WTC11 (cell line): Measurements from ENCODE around the gene CNTNAP2.

Experiments used
- ESRRA ChIP-seq: sonication (generic); formaldehyde crosslinking; IDR thresholded peaks from 2 replicates; pipeline ENCODE4 v1.8.1; 2022; ENCODE audit warnings: mild to moderate bottlenecking, missing genetic modification reagents, borderline replicate concordance
- ETV6 ChIP-seq: sonication (generic); formaldehyde crosslinking; IDR thresholded peaks from 2 replicates; pipeline ENCODE4 v1.8.1; 2022; ENCODE audit warnings: mild to moderate bottlenecking, missing genetic modification reagents
- TF ChIP-seq, protein P1 (sequence below): sonication (generic); formaldehyde crosslinking; IDR thresholded peaks from 2 replicates; pipeline ENCODE4 v1.8.1; 2023; ENCODE audit warnings: mild to moderate bottlenecking, missing genetic modification reagents, moderate library complexity
- TF ChIP-seq, protein P2 (sequence below): sonication (generic); formaldehyde crosslinking; IDR thresholded peaks from 2 replicates; pipeline ENCODE4 v1.8.1; 2023; ENCODE audit warnings: mild to moderate bottlenecking, missing genetic modification reagents

DNA sequence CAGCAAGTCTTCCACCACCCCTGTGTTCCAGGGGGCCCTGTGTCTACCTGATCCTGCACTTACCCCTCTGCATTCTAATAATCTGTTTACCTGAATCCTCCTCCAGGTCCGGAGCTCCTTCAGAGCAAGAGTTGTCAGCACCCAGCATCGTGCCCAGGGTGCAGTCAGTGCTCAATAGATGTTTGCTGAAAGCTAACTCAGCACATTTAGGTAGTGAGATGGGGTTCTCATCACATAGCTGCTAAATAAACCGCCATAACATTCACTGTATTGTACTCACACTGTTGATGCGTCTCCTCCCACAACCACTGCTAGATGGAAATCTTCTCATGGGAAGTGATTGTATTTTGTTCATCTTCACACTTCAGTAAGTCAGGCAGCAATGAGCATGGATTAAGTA is 2097.5 kb downstream of the CNTNAP2 start:
- TF ChIP-seq, protein P1, sequence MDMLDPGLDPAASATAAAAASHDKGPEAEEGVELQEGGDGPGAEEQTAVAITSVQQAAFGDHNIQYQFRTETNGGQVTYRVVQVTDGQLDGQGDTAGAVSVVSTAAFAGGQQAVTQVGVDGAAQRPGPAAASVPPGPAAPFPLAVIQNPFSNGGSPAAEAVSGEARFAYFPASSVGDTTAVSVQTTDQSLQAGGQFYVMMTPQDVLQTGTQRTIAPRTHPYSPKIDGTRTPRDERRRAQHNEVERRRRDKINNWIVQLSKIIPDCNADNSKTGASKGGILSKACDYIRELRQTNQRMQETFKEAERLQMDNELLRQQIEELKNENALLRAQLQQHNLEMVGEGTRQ (CRISPR knock-in tag) = no peak
- TF ChIP-seq ESRRA (CRISPR knock-in tag) (no peak), ETV6 (no peak)
- TF ChIP-seq, protein P2, sequence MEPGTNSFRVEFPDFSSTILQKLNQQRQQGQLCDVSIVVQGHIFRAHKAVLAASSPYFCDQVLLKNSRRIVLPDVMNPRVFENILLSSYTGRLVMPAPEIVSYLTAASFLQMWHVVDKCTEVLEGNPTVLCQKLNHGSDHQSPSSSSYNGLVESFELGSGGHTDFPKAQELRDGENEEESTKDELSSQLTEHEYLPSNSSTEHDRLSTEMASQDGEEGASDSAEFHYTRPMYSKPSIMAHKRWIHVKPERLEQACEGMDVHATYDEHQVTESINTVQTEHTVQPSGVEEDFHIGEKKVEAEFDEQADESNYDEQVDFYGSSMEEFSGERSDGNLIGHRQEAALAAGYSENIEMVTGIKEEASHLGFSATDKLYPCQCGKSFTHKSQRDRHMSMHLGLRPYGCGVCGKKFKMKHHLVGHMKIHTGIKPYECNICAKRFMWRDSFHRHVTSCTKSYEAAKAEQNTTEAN (CRISPR knock-in tag) = no peak
